ENCODE data around the gene RPL23.

Gene RPL23

DNA sequence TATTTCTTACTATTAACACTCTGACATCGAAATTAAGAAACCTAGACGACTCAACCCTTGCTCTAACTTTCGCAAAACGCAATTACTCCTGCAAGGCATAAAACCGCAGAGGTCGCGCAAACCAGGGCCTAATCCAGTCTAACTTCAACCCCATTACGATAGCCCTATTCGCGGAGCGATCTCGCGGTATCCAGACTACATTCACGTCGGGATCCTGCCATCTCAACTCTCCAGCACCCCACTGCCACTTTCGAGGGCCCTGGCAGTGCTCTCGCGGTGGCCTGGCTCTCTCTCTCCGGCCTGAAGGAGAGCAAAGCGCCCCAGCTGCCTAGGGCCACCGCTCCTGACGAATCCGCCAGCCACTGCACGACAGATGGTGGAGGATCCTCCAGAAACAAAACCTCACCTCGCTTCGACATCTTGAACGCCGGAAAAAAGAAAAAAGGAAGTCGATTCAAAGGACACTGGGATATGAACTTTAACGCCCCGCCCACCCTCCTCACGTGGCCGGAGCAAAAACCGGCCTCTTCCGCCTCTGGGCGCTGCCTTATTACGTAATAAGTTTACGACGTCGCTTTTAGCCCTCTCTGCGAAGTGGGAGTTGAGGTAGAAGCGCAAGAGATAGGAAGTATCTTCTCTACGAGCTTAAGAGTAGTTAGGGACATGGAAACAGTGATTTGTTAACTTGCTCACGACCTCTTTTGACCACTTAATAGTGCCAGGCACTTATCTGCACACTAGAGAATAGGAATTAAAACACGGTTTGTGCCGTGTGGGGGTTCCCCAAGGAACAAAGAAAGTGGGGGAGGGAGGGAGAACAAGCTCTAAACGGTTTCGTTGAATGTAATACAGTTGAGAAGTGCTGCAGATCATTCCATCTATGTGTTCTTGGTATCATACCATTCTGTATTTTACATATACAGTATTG, at the start of gene RPL23:
Gene RPL23 (minus strand): TSS at position 430 of the 928 bp plus-strand sequence. CDS start 11 bp downstream, at position 419.
- peak; percentile 95 for DNase-seq

DNA sequence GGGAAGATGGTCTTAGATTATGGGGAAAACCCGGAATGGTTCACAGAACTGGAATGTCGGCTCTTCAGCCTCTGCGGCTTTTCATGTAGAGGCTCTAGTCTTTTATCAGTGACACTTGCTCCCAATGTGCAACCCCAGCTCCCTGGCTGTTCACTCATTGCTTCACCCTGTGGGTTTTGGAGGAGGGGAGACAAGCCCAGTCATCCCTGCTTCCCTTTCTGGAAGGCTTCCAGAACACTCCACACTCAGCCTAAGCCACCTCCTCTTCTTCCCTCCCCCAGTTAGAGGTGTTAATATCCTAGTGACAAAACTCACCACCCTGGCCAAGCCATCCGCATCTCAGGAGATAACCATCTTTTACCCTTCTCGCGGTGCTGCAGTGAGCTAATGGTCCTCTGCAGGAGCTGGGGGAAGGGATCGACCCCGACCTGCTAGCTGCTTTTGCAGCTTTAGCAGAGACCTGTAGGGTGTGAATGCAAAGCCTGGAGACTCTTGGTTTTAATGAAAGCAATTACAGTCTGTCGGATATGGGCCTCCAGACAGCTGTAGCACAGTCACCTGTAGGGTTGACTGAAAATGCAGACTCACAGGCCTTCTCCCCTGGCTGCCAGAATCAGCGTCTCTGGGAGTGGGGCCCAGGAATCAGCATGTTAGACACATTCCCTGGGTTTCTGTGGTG, 47.6 kb upstream of the RPL23 start:
- peak; percentile 69 for DNase-seq

DNA sequence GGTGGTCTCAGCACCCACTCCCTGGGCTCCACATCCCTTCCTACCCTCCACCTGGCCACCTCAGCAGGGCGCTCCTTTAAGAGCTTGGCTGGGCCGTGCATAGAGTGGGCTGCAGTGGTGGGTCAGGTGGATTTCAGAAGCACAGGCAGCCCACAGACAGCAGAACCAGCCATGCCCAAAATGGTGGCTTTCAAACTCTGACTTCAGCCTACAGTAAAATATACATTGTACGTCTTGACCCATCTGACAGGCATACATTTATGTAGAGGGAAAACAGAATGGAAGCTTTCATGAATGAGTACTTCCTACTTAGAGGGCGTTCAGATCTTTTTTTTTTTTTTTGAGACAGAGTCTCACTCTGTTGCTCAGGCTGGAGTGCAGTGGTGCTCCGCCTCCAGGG, 45.9 kb upstream of the RPL23 start:
- no peak for DNase-seq

DNA sequence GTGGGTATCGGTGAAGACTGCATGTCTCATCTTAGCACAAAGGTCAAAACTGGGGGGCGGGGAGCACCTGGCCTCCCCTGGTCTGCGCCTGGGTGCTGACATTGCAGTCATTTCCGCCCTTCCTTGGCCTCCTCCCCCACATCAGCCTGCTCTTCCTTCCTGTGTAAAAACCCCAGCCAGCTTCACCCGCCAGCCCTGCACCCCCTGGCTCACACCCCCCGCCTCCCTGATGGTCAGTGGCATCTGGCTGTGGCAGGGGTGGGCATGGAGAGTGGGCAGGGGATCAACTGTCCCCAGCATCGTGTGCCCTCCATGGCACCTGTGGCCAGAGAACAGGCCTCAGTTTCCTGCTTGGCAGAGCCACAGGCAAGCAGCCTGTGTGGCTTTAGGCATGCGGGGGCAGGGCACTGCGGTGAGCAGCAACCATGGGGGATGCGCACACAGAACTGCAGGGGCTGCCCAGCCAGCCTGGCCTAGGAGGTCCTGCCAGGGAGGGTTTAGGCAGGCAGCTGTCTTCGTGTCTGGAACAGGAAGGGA, 45.4 kb upstream of the RPL23 start:
- peak; percentile 88 for DNase-seq

DNA sequence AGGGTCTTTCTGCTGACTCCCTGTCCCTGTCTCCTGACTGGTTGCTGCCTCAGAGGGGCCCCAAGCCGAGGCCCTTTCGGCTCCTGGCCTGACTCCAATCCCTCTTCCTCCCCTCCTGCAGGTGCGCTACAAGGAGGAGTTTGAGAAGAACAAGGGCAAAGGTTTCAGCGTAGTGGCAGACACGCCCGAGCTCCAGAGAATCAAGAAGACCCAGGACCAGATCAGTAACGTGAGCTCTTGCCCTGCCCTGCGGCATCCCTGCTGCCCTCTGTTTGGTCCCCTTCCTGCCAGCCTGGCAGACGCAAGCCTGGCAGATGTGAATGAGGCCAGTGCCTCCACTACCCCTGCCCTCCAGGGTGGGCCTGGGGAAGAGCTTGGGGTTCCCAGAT, 44.8 kb upstream of the RPL23 start:
- peak; percentile 34 for DNase-seq

DNA sequence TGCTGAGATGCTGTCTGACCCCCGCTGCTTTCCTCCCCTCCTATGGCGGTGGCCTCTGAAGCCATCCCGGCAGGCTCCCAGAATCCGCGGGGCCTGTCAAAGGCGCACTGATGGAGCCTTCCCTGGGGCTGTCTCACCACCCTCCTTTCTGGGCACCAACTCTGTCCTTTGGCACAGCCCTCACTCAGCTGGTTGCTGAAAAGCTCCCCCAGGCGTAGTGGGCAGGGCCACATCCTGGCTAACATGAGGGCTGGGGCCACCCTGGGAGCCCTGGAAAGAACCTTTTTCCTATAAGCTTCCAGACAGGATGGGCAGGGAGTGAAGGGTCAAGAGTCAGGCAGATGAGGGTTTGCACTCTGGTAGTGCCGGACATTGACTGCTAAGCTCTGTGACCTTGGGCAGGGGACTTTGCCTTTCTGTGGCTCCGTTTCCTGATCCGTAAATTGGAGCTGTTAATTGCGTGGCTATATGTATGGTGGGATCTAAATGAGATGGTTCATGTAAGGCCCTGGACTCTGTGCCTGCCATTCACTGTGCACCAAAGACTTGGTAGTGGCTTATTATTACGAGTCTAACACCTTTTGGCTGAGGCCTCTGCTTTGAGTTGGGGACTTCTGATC, 44.3 kb upstream of the RPL23 start:
- DNase-seq, result no peak

DNA sequence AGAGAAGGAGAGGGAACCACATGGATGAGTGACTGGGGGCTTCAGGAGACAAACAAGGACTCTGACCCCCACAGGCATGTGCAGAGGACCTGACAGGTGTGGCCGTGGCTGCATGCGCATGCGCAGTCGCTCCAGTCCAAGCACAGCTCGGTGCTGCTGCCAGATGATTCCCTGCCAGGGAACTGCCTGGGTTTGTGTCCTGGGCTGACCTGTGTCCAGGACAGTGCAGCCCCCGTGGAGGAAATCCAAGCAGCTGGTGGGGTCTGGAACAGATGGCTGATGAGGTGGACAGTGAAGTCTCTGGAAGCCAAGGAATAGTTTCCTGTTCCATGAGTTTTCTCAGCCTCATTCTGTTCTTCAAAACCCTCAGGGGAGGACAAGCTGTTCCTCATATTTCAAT, 43.7 kb upstream of the RPL23 start:
- DNase-seq, result no peak

DNA sequence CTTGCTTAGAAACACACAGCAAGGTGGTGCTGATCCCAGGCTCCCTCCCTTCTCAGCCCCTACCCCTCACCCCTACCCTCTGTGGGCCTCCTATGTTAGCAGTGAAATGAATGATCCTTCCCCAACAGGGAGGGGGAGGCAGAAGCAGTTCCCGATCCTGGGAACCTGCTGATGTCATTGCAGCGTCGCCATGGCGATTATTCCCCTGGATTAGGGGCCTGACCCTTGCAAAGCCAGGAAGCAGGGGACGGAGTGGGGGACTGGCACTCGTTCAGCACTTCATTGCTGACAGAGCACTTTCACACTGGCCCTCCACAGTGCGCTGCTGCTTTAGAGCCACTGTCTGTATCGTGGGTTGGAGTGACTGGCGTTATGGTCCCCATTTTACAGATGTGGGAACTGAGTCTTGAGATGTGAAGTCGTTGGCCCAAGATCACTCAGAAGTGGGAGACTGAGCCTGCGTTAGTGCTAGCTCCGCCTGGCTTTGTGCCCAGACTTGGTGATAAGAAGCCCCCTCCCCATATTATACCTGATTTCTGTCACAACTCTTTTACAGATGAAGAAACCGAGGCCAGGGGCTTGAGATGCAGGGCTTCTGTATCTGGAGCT, 42.9 kb upstream of the RPL23 start:
- DNase-seq, result no peak

DNA sequence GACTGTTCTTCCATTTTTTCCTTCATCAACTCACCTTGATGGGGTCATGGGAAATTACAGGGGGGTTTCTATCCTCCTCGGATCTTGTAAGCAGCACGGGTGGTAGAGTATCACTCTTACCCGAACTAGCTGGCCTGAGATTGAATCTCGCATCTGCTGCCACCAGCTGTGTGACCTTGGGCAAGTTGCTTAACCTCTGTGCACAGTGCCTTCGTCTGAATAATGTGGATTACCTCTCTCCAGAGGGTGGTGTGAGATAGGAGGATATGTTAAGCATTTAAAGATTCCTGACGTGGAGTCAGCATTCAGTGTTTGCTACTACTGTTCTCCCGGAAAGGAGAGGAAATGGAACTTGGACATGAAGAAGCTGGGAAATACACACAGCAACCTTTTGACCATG, 40.8 kb upstream of the RPL23 start:
- DNase-seq, result no peak

DNA sequence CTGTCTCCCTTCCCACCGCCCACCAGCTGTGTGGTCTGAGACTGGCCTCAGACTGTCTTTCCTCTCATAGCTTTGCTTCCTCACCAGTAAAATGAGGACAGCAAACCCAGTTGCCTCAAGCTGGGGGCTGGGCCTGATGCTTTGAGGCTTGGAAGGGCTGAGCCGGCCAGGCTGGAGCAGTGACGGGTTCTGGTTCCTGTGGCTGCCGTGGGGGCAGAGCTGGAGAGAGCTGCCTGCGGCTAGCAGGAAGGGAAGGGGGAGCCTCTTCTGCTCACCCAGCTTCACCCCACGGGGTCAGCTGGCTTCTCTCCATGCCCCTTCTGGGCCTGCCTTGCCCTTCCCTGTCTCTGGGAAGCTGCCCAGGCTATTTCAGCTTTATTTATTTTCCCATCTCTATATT, 40.1 kb upstream of the RPL23 start:
- peak; percentile 47 for DNase-seq

DNA sequence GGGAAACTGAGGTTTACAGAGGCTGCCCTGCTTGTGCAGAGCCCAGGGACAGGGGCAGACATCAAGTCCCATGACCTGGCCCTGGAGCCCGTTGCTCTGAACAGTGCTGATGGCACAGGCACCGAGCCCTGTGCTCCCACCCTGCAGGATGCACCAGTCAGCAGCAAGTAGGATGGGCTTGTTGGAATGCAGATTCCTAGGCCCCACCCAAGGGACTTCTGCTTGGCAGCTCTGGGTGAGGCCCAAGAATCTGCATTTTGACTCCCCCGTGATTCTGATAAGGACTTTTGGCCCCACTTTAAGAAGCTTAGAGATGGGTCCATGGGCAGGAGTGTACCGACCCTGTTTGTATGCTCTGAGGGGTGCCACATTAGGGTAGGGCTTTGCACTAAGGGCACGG, 39.6 kb upstream of the RPL23 start:
- DNase-seq, result no peak

DNA sequence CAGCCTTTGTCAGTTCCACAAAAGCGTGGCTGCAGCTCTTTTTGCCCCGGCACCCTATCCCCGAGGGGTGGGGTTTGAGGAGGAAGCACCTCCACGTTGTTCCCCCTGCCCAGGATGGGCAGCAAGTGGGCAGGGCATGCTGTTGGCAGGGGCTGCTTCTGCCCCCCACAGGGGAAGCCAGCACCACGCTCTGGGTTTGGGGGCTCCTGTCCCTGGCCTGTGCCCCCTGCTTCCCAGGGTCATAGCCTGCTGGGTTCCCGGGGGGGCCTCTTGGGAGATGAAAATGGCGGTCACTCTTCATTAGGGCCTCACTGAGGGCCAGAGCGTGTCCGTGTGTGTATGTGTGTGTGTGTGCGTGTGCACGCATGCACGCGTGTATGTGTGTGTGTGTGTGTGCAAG, 39.1 kb upstream of the RPL23 start:
- no peak for DNase-seq

DNA sequence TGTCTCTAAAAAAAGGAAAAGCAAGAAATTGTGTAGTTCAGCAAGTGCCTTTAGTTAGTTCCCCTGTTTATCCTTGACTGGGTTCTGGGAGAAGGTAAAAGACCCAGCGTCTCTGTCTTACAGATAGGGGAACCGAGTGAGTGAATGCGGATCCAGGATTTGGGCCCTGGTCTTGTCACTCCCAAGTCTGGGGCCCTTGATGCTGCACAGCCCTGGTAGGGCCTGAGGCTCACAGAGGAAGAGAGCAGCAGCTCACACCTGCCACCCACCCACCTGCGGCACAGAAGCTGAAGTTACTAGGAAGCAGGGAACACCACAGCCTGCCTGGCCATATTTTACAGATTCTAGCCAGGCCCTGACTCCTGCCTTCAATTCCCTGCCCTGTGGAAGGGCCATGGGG, 38.6 kb upstream of the RPL23 start:
- no peak for DNase-seq

DNA sequence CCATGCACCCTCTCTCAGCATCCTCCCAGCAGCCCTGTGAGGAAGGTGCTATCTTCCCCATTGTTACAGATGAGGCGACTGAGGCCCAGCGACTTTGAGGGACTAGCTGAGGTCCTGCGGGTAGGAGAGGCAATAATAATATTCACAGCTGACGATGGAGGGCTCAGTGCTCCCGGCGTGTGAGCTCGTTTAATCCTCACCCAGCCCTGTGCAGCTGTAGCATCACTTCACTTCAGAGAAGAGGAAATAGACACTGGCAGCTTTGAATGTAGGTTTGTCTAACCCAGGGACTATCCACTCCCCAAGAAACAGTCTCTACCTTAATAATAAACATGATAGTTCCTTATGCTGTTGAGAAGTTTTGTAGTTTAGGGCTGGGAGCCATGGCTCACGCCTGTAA, 37.9 kb upstream of the RPL23 start:
- DNase-seq, result peak; percentile 35

DNA sequence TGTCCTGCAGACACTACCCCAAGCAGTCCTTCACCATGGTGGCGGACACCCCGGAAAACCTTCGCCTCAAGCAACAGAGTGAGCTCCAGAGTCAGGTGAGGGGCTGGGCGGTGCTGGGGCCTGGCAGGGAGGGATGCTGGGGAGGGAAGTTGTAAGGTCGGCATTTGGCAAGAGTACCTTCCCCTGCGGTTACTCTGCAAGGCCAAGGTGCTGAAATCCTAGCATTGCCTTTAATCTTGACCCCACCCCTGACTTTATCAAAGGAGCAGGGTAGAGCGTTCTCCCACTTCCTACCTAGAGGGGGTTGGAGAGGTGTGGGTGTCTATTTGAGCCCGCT, 36.9 kb upstream of the RPL23 start:
- DNase-seq, result peak; percentile 50

DNA sequence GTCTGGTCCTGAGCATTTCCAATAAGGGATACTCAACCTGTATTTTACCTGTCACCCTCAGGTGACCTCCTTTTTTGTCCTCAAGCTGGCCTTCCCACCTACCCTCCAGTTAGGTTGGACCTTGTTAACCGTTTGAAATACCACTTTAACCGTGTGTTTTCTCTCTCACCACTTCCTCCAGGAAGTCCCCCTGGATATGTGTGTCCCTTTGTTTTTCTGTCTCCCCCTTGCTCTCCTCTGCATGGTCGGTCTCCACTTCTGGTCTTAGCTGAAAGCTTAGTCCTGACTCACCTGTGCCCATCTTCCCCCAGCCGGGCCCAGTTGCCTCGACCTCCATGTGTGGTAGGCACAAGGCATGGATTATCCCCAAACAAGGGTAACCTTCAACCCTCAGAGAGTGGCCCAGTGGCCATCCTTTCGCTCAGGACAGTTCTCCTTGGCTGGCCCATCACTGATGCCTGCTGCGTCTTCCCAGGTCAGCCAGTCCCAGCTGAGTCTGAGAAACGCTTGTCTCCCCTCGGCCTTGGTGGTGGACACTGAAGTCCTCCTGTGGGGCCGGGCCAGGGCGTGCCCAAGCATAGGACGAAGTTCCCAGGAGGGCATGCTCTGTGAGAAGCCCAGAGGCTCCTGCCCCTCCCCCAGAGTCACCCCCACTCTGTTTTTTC, 36.4 kb upstream of the RPL23 start:
- no peak for DNase-seq

DNA sequence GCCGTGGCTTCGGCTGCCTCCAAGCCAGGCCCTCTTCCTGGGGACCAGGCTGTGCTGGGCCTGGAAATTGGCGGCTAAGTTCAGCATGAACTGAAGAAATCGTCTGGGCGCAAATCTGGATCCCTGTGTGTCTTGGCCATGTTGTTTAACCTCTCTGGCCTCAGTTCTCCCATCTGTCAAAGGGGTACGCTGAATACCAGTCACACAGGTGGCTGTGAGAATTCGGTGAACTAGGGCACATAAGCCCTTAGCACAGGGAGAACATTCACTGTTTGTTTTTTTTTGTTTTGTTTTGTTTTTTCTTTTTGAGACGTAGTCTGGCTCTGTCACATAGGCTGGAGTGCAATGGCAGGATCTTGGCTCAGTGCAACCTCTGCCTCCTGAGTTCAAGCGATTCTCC, 35.3 kb upstream of the RPL23 start:
- DNase-seq, result no peak

DNA sequence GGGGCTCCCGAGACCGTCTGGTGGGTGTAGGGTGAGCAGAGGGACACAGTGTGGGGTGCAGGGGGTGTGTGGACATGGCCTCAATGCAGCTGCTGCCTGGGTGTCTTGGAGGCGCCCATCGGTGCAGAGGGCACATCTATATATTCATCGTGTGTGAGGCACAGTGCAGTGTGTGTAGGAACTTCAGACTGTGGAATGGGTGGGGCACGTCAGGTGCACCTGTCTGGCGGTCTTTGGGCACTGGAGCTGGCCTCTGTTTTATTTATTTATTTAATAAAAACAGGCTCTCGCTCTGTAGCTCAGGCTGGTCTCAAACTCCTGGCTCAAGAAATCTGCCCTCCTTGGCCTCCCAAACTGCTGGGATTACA, 33.1 kb upstream of the RPL23 start:
- no peak for DNase-seq

DNA sequence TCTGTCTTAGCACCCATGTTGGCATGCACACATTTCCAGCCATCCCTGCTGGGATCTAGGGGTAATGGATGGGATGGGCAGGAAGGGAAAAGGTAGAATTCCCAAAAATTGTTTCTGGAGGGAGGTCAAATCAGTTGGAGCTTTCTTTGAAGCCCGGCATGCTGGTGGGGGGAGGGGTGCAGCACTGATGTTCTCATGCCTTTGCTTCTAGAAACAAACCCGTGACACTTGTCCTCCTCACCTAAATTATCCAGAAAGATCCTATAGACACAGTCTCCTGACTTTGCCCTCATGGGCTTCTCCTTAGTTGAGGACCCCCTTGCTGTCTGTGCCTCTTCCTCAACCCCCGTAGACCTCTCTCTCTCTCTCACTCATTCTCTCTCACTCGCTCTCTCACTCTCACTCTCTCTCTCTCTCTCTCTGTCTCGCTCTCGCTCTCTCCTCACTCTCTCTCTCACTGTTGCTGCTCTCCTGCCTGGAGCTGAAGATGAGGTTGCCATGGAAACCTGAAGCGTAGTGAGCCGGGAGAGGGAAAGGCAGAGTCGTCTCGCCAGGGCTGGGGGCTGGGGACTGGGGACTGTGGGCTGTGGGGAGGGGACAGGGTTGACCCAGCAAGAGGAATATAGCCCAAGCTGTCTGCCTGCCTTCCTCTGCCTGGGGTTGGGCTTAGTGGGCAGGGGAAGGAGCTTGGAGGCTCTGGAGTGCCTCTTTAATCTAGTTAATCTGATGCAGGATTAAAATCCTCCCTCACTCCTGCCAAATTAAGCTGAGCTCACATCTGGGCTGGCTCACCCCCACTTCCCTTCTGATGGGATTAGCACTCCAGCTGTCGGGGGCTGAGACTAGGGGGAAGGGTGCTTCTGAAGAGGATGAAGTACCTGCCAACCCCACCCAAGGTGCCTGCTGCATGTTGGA, 32.5 kb upstream of the RPL23 start:
- peak; percentile 40 for DNase-seq

DNA sequence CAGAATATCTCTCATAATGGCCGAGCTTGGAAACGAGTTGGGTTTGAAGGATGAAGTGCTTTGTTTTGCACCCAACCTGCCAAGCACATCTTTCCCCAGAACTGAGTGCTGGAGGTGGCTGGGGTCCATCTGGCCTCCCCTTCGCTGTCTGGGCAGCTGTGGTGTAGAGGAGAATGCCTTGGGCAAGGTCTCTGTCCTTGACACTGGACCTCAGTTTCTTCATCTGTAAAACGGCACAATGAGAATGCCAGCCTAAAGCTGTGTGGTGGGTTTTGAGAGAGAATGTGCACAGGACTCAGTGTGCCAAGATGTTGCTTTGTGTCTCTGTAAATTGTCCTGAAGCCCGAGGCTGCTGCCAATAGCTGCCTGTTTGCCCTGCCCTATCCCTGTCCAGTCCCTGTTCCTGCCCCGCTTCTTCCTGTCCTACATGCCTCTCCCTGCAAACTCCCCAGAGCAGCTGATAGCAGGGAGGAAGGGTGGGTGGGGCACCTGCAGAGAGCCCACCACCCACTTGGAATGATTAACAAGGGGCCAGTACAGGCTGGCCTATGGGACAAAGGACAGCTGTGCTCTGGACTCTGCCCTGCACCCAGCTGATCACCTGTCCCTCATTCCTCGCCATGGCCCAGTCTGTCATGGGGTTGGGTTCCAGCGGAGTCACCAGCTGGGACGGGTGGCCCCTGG, 31.7 kb upstream of the RPL23 start:
- no peak for DNase-seq

Measured in CD4-positive, alpha-beta T cell treated with Interleukin-17A for 1 hour (primary cell).